GM18520 (cell line): Measurements from ENCODE around the gene WDR20.

Experiments
- ATAC-seq: cut with Tn5 transposase; IDR thresholded peaks from one replicate; pipeline ENCODE4 v1.9.1; 2021; ENCODE audit not compliant: unreplicated experiment

Gene WDR20

DNA sequence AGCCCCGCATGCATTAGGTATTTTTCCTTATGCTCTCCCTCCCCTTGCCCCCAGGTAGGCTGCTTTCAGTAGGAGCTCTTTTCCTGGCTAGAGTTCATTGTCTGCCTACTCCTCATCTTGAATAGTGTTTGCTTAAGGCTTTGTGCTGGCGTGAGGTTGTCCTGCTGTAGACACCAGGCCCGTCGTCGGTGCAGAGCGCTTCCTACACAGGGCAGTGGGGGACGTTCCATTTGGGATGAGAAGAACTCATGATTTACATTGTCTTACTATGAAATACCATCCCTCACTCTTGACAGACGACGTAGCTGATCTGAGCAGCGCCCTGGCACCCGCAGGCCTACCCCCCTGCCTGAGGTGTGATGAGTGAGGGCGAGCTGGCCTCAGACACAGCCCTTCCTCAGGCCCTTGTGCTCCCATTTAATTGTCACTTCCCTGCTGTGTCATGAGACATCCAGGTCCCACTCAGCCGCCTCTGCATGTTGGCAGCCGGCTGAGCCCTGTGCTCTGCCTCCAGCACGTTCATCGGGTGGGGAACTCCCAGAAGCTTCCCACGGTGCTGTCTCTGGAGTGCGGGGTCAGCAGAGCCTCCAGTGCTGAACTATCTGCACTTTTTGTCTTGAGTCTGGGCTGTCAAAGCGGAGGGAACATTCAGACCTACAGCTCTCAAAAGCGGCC is 76.0 kb downstream of the WDR20 start:
- no peak for ATAC-seq

DNA sequence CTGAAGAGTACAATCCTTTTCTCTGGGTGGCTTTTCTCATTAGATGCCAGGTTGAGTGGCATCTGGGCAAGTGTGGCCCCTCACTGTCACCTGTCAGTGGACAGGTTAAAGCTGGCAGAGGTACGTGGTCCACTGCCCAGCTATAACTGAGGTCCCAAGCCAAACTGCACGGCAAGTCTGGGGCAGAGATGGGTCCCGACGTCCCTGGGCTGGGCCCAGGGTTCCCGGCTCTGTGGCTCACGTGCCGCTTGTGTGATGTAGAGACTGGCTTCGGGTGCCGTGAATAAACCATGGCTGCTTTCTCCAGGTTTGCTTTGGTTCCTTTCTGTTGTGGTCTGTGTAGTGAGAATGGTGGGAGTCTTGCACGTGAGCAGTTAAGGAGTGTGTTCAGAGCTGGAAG is 77.7 kb downstream of the WDR20 start:
- no peak for ATAC-seq

DNA sequence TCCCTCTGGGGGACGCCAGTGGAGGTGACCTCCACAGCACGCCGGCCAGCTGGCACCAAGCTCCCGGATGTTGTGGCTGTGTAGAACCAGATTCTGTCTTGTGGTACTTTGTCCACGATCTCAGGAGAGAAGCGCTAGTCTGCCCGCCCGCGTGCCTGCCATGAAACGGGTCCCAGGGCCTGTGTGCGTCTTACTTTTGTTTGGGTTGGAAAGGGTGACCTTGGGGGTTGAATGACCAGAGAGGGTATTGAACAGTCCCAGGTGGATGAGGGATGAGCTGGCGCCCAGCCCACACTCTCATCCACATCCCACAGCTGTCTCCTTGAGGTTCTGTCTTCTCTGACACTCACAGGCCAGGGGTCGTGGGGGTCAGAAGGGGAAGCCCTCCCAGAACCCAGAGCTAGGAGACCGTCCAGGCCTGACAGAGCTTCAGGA is 78.3 kb downstream of the WDR20 start:
- no peak for ATAC-seq

DNA sequence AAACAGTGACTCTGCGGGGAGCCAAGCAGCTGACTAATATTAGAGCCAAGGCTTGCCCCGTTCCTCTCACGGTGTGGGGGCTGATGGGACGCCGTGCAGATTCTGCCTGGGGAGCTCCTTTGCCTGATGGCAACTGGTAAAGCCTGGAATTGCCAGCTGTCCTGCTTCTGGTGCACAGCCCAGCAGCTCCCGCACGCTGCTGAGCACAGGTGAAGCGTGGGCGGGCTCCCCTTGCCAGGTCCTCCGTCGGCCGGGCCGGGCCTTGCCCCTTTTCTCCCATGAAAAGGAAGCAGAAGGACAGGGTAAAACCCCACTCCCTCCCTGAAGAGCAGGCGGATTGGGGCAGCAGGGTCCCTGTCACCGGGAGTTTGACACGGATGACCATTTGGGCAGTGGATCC is 79.0 kb downstream of the WDR20 start:
- ATAC-seq = no peak

DNA sequence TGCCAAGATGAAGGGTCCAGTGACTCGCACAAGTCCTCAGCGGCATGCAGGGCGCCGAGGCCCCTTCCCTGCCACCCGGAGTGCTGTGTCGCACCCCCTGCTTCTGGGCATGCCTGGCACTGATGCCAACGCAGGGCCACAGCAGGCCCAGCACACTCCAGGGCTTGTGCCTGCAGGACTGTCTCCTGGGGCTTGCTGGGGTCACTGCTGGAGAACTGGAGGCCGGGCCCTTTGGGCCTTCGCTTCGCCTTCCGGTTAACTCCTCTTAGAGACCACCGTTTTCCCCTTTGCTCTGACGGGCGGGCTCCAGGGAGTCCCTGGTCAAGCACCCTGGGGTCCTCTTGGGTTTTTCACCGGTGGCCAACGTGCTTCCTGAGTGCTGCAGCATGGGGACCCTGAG is 79.6 kb downstream of the WDR20 start:
- ATAC-seq = no peak

DNA sequence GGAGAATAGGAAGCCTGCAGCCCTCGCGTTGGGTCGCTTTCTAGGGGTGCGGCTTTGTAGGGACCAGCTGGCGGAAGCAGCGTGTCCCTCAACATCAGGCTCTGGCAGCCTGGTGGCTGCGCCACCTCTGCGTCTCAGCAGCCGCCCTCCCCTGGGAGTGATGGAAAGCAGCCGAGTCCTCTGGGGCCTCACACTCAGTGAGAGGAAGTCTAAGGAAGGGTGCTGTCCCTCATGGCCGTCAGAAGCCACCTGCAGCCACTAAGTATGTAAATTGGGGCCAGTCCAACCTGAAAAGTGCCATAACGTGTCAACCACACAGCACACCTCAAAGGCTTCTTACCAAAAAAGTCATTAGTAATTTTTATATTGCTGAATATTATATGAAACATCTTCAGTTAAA is 80.3 kb downstream of the WDR20 start:
- peak; percentile 92 for ATAC-seq

DNA sequence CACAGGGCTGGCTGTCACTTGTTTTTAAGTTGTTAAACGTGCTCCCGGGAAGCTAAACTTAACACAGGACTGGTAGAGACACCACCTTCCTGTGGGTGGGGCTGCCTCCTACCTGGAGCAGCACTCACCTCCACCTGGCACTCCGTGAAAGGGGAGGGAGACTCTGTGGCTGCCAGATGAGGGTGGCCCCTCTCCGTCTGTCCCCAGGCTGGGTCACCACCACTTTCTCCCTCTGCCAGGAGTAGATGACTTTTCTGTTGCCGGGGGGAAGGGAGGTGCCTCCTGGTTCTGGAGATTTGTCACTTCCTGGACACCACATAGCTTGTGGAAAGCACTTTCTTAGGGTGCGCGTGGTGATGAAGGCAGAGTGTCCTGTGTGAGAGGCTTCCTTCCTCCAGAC is 81.3 kb downstream of the WDR20 start:
- no peak for ATAC-seq

DNA sequence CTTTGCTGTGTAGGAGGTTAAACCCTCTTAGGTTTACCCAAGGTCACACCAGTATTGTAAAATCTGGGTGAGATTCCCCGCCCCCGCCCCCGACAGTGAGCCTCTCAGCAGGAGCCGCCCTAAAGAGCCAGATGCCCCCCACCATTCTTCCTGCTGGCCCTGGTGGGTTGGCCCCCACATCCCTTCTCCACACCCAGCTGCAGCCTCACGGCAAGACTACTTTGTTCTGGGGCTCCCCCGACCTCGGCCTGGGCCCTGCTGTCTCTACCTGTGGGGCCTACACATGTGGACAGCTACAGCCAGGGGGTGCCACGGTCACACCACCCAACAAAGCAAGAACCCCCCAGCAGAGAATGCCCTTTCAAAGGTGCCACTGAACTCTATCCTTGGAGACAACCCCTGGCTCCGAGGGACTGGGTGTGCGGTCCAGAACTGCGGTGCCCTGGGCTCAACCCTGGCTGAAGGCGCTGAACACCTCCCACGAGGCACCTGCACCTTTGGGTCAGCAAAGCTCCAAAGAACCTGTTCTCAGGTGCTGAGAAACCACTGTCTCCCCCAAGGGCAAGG is 82.4 kb downstream of the WDR20 start:
- ATAC-seq = no peak

DNA sequence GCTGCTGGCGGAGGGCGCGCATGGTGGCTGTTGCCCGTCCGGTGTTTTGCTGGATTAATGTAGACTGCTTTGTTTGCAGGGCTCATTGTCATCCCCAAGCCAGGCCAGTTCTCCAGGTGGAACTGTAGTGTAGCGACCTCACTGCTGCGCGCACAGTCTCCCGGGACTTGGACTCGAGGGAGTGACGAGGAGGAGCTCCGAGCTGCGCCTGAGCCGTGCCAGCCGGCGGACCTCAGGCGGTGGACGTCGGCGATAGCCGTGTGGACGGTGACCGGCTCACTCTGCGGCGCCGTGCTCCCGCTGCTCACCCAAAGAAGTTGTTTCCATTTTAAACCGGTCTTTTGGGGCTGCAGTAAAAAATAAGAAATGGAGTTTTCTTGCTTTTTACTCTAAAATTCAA is 83.1 kb downstream of the WDR20 start:
- ATAC-seq = no peak

DNA sequence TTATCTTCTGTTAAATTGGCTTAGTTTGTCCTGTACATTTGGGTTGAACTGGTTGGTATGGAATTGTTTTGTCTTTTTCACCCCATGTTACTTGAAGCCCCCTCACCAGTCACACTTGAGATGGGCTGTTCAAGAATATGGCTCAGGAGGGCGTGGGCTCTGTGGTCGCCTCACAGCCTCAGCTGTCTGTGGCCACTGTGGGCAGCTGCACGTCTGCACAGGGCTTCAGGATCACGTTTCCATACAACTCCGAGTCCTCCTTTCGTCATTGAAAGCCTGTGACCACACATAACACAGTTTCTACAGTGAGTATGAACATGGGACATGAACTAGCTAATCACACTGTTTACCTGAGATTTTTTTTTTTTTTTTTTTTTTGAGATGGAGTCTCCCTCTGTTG is 84.0 kb downstream of the WDR20 start:
- ATAC-seq = no peak

DNA sequence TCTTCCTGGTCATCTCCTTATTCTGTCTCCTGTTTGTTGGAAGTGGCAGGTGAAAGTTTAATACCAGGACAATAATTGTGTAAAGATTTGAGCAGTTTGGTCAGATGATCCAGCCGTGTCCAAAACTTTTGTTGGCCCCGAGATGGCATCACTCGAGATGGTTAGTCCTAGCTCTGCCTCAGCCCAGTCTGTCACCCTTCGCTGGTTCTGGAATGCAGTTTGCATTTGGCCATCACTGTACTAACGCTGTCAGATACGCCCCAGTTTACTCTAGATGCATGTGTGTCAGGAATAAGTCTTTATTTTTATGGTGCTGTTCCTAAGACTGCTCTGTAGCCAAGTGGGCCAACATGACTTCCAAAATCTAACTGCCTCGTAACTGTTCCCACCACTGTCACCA is 85.7 kb downstream of the WDR20 start:
- no peak for ATAC-seq

DNA sequence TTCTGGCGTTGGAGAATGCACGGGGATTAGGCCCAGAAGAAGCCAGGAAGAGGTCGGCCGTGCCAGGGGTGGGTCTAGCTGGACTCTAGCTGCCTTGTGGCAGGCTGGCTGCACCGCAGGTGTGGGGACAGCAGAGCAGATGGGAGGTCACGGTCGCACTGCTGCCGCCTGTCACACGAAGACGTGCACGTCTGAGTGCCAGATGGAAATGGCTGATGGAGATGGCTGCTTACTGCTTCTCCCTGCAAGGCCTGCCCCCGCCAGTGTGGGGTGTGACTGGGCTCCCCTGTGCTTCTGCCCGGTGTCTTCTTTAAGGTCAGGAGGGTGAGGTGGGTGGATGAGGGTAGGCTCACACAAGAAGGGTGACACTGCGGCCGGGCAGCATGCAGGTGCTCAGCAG is 86.2 kb downstream of the WDR20 start:
- no peak for ATAC-seq

DNA sequence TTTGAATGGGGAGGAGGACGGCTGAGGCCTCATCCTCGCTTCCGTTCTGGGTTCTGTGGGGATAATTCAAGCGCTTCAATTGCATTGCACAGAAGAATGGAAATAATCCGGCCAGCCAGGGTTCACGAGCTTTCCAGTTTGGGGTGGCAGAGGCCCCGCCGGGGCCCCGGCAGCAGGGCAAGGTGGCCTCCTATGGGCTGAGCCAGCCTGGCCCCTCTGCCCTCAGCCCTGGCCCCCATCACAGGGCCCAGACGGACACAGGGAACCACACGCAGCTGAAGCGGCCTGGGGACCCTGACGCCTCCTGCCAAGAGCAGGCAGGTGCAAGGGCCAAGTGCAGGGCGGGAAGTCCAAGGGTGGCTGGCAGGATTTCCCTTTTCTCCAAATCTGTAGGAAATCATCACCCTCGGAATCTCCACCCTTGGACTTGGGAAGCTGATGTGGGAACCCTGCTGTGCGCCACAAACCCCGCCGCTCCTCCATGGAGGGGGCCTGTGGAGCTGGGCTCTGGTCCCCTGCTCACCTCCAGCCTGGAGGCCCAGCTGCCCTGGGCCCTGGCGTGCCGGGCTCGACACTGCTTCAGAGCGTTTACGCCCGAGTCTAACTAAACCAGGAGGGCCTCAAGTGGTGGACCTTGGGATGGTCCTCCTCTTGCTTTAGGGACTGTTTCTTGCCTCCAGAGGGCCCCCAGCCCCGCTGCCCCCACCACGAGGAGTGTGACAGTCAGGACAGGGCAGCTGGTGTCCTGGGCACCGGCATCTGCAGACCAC is 86.8 kb downstream of the WDR20 start:
- ATAC-seq = no peak

DNA sequence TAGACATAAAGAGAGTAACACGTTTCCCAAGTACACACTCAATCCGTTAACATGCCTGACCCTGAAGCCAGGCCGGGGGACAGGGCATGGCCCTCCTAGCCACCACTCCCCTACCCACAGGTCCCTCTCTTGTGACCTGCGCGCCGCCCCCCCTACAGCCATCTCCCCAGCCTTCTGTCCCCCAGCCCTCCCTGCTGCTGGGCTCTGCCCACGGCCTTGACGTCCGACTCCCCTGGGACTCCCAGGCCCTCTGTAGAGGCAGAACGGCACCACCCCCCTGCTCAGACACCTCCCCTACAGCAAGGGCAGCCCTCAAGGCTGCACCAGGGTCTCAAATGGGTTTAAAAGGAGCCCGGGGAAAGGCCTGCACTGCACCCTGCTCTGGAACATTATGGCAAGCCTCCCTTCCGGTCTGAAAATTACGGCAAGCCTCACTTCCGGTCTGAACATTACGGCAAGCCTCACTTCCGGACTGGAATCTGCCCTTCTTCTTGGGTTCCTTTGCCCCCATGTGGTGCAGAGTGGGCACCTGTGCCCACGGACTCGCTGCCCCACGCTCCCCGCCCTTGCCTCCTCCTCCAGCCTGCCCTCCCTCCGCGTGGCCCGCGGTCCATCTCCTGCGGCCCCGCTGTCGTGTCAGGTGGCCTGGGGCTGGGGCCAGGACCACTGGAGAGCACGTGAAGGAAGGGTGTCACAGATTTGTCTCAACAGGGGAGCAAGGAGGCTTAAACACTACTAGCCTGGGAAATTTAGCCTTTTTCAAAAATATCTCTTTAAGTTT is 87.7 kb downstream of the WDR20 start:
- ATAC-seq = no peak

DNA sequence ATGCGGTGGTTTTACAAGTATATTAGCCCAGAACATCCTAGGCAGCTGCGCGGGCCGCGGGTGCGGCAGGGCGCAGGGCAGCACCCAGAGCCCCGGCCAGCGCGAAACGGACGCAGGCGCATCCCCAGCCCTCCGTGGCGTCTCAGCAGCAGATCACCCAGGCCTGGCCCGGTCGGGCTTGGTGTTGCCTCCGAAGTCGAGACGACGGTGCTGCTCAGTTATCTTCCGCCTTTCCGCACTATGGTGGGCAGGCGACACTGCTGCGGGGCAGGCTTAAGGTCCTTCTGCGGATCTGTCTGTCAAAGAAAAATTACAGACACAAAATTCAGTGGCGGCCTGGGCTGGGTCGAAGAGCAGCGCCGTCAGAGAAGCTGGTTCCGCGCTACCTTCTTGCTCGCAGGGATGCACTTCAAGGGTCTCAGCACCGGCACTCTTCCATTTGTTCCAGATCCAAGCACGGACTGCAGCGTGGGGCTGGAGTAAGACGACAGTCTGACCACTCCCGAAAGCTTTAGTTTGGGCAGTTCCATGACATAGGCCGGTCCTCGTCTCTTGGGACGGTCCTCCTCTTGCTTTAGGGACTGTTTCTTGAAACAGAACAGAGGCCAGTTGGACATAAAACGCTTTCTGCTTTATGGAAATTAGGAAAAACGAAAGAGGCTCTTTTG is 89.5 kb downstream of the WDR20 start:
- ATAC-seq = no peak

DNA sequence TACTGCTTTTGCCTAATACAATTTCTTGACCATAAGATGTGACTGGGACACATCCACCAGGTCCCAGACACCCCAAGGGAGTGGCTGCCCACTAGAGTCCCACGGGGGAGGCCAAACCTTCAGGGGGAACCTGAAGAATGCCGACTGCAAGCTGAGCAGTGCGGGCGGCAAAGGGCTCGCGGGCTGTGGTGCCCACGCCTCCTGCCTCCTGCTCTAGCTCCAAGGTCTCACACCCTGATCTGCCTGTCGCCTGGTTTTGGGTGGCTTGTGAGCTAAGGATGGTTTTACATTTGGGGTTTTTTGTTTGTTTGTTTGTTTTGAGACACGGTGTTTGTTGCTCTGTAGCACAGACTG is 90.0 kb downstream of the WDR20 start:
- no peak for ATAC-seq

DNA sequence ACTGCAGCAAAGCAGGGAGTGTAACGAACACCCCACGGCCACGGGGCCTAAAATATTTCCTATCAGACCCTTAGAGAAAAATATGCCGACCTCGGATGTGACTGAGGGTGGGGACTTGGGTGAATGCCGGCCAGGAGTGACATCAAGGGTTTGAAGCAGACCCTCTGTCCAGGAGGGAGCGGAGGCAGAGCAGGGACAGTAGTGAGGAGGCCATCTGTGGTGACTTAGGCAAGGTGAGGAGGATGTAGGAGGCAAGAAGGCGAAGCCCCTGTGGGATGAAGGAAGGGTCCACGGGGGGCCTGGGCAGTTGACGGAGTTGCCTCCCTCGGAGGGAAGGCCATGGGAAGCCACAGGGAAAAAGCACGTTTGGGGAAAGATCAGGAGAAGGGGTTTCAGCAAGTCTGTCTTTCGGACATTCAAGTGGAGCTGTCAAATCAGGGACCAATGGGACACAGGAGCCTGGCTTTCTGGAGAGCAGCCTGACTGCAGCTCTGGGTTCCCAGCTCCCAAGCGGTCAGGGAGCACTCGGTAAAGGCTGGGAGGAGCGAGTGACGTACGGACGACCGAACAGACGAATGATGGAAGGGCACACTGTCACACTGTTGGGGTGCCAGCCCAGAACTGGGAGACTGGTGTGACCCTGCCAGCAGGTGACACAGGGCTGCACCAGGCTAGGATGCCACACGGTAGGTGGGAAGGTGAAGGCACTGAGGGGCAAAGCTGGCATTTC is 90.9 kb downstream of the WDR20 start:
- ATAC-seq = no peak

DNA sequence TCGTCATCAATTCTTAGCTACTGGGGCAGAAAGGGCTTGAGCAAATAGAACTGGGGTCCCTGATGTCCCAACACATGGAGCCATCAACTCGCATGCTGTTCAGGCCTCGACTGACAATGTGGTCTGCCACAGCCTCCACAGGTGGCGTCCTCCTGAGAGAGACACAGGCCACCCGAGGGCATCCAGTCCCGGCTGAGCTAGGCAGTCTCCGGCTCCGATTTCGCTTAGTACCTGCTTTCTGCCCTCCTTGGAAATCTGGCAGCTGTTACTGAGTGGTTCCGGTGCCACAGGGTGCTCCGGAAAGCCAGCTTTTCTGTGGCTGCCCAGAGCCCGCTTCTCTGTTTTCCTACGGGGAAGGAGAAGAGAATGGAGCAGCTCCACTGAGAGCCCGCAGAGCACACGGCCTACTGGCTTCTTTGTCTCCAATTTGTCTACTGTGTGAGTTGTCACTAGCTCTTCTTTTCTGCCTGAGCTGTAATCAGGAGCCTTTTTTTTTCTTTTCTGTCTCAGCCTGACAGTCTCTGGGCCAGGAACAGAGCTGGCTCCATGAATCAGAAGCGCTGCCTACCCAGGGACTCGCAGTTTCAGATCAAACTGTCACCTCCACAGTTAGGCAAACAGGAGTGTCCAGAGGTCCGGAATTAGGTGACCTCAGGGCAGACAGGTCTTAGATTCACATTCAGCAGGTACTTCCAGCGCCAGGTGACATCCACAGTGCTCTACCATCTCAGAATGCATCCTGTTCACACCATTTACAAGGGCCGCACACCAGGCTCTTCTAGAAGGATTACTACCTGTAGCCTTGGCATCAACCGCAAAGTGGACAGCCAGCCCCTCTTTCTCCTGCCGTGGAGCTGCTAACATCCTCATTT is 92.0 kb downstream of the WDR20 start:
- ATAC-seq = no peak

DNA sequence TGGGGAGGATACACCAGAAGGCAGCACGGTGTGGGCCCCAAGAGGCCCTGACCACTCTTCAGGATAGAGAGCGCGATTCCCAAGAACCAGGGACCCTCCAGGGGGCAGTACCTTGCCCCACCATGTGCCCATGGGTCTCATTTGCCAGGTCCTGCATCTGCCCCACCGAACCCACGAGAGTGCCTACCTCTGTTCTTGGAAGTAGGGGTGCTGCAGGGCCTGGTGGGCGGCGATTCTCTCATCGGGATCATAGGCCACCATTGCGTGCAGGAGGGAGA is 92.6 kb downstream of the WDR20 start:
- ATAC-seq = no peak

DNA sequence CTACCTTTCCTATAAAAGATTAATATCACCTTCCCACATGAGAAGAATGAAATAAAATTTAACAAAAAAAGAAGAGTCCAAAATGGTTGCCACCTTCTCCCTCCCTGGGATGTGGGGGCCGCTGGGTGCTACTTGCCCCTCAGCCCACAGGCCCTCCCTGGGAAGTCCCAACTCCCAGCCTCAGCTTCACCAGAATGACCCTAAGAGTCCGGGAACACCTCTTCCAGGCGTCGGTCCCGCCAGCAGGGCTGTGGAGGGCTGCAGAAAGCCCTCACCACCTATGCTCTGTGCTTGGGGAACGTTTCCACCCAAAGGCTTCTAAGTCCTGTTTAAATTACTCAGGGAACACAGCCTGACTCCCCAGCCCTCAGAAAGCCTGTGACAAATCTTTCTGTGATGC is 93.4 kb downstream of the WDR20 start:
- no peak for ATAC-seq
